ENCODE measurements around the gene SKOR2.

GRCh38 chr18:47175283-47175897 lies 76.1 kb downstream of the SKOR2 start:
- TF ChIP-seq POLR2A (IDR thresholded peaks at IDR 0.05; ENCODE audit: low read length) (no peak), GATA1 (IDR thresholded peaks at IDR 0.05; ENCODE audit: low read depth, low read length) (no peak)

Measured in erythroblast (primary cell).